Panc1 (cell line): ENCODE measurements around the gene ANG.

ENCODE experiments used
- POLR2AphosphoS5 ChIP-seq: IDR thresholded peaks from 2 replicates; pipeline ENCODE4 v1.6.1; 2012; ENCODE audit warnings: mild to moderate bottlenecking, low read depth, low read length, moderate library complexity
- TCF7L2 ChIP-seq: IDR thresholded peaks from 2 replicates; pipeline ENCODE4 v1.6.1; 2011; ENCODE audit warnings: mild to moderate bottlenecking, low read depth, low read length, inconsistent platforms
- TF ChIP-seq, protein P1 (sequence below): fragments of 450-650 bp; IDR thresholded peaks from 2 replicates; pipeline ENCODE4 v1.5.1; 2017; ENCODE audit warnings: mild to moderate bottlenecking

- TF ChIP-seq POLR2AphosphoS5 (no peak), TCF7L2 (no peak)
- TF ChIP-seq, protein P1, sequence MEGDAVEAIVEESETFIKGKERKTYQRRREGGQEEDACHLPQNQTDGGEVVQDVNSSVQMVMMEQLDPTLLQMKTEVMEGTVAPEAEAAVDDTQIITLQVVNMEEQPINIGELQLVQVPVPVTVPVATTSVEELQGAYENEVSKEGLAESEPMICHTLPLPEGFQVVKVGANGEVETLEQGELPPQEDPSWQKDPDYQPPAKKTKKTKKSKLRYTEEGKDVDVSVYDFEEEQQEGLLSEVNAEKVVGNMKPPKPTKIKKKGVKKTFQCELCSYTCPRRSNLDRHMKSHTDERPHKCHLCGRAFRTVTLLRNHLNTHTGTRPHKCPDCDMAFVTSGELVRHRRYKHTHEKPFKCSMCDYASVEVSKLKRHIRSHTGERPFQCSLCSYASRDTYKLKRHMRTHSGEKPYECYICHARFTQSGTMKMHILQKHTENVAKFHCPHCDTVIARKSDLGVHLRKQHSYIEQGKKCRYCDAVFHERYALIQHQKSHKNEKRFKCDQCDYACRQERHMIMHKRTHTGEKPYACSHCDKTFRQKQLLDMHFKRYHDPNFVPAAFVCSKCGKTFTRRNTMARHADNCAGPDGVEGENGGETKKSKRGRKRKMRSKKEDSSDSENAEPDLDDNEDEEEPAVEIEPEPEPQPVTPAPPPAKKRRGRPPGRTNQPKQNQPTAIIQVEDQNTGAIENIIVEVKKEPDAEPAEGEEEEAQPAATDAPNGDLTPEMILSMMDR, result no peak
Observed at GRCh38 chr14:20712904-20713303, 24.3 kb downstream of the ANG start.
